GM21528 (cell line): Measurements from ENCODE around the gene ZNF844.
"Not testable (repeated sequence)": the region's sequence is repeated elsewhere in the genome, so short reads cannot be mapped to it uniquely, and the experiment has no call there.

Source experiments
- ATAC-seq: cut with Tn5 transposase; IDR thresholded peaks from one replicate; pipeline ENCODE4 v1.9.1; 2021; ENCODE audit warnings: mild to moderate bottlenecking, moderate library complexity; ENCODE audit not compliant: unreplicated experiment, low FRiP score

Gene ZNF844

GRCh38 chr19:12064590-12065538 is at the start of gene ZNF844:
Gene ZNF844, plus strand, starts transcription at chr19:12064731. Its CDS starts 143 bp downstream, at chr19:12064874.
- ATAC-seq = peak; percentile 81

- no peak for ATAC-seq
Observed at GRCh38 chr19:12015015-12015752, 49.3 kb upstream of the ZNF844 start.

- no peak for ATAC-seq
Observed at GRCh38 chr19:12015753-12016116, 48.8 kb upstream of the ZNF844 start.

GRCh38 chr19:12034198-12034597 is 30.3 kb upstream of the ZNF844 start:
- ATAC-seq = no peak

GRCh38 chr19:12034620-12035019 is 29.9 kb upstream of the ZNF844 start:
- no peak for ATAC-seq

GRCh38 chr19:12035220-12036172 is 29.0 kb upstream of the ZNF844 start, which contains the start of gene ZNF433:
Gene ZNF433, minus strand, starts transcription at chr19:12035679. Its CDS starts 140 bp downstream, at chr19:12035539.
- peak; percentile 94 for ATAC-seq

- no peak for ATAC-seq
Observed at GRCh38 chr19:12042893-12043292, 21.6 kb upstream of the ZNF844 start.

GRCh38 chr19:12043752-12044422 is 20.6 kb upstream of the ZNF844 start:
- ATAC-seq = no peak

- no peak for ATAC-seq
Observed at GRCh38 chr19:12047868-12048267, 16.7 kb upstream of the ZNF844 start.

GRCh38 chr19:12052091-12052496 is 12.4 kb upstream of the ZNF844 start:
- no peak for ATAC-seq

- ATAC-seq = peak; percentile 77
Observed at GRCh38 chr19:12052497-12053169, 11.9 kb upstream of the ZNF844 start, which contains the start of gene ZNF878. Gene ZNF878, minus strand, starts transcription at chr19:12052961. Its CDS starts 160 bp downstream, at chr19:12052801.

- no peak for ATAC-seq
Observed at GRCh38 chr19:12055784-12056183, 8.7 kb upstream of the ZNF844 start.

GRCh38 chr19:12075538-12076139 is 11.1 kb downstream of the ZNF844 start:
- ATAC-seq = no peak

- ATAC-seq = not testable (repeated sequence)
Observed at GRCh38 chr19:12076331-12076730, 11.8 kb downstream of the ZNF844 start.

- no peak for ATAC-seq
Observed at GRCh38 chr19:12077375-12077774, 12.8 kb downstream of the ZNF844 start.

- not testable (repeated sequence) for ATAC-seq
Observed at GRCh38 chr19:12083336-12083735, 18.8 kb downstream of the ZNF844 start.

GRCh38 chr19:12085074-12085818 is 20.7 kb downstream of the ZNF844 start:
- no peak for ATAC-seq

- ATAC-seq = no peak
Observed at GRCh38 chr19:12090807-12091206, 26.3 kb downstream of the ZNF844 start.
